ENCODE results near the gene HOXA13.
A peak's percentile ranks its signal among the peaks of the same experiment; 100 is the strongest.

Gene HOXA13

DNA sequence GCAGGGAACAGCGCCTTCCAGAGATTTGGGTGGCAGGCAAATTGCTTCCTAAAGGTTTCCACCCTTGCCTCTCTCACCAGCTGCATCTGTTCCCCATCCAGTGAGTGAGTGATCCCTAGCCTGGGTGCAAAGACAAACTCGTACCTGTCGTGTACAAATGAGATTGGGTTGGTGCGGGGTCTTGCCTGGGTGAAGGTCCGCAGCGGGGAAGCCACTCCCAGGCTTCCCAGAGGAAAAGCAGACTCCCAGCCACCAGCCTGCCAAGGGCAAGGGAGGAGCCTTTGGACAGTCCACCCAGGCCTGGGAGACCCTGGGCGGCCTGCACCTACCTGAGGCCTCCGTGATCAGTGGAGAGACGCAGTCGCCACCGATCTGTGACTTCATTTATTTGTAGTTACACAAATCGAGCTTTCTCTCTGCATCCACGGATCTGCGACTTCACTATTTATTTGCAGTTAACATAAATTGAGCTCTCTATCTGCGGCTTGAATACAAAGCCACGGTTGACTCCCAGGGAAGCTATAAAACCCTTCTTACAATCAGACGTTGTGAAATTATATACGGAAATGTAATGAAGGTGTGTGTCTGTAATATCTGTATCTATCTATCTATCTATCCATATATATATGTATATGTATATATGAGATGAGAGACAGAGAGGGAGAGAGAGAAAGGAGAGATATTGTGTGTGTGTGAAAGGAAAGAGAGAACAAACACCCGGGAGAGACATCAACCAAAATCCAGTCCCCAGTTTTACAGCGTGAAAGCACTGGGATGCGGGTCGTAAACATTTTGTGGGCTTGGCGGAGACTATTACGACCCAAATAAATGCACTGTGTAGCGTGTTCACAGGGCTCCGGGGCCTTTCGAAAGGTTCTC lies 40.4 kb downstream of the HOXA13 start:
- no peak for DNase-seq (ENCODE audit: low read depth in 2 of 2)

DNA sequence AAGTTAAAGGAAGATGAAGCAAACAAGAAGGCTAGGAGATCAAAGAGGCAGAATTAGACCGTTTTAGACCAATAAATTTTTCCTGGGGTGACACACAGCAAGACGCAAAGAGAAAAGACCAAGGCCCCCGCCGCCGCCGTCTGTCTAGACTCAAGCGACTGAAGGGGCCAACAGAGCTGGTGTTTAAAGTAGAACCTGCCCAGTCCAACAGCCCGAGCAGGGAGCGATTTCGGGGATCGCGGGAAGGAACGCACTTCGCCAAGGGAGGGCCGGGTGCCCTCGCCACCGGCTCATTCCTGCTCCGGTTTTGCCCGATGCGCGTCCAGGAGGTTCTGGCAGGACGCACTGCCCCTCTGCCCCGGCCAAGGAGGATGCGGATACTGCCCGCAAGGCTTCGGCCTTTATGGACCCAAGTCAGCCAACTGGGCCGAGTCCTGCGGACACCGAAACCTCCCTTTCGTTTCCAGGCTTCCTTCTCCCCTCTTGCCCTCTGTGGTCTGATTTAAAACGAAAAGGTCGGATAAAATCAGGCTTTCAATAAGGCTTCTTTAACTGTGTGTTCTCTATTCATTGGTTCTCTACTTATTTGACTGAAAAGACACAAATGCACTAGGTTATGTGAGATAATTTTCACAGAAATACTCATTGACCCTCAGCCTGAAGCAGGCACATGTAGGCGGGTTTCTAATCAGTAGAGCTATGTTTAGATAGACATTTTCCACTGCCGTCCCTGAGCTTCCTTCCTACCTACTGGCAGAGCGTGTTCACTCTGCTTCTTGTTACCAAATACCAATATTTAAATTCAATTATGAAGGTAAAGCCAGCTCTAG lies 41.2 kb downstream of the HOXA13 start:
- no peak for DNase-seq (ENCODE audit: low read depth in 2 of 2)

- no peak for DNase-seq (ENCODE audit: low read depth in 2 of 2)
Observed at GRCh38 chr7:27157702-27158431, 42.0 kb downstream of the HOXA13 start.

GRCh38 chr7:27156916-27157701 lies 42.8 kb downstream of the HOXA13 start:
- no peak for DNase-seq (ENCODE audit: low read depth in 2 of 2)

DNA sequence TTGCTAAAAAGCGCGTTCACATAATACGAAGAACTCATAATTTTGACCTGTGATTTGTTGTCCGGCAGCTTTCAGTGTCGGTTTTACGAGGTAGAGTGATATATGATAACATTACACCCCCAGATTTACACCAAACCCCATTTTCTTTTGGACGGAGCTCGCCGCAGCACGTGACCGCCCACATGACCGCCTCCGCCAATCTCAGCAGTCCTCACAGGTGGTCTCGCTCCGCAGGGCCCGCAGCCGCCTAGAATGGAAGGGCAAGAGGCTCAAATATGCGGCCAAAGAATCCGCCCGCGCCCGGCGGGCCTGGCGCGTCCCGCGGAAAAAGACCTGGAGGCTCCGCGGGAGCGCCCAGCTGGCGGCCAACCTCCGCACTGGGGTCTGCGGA lies 43.4 kb downstream of the HOXA13 start, which contains the start of gene HOXA7:
HOXA7 (minus strand) TSS at position 168 of the 391 bp plus-strand sequence; CDS start at position 38, 130 bp downstream.
- DNase-seq (ENCODE audit: low read depth in 2 of 2) = no peak

- DNase-seq (ENCODE audit: low read depth in 2 of 2) = no peak
Observed at GRCh38 chr7:27155816-27156507, 43.9 kb downstream of the HOXA13 start.

GRCh38 chr7:27154901-27155815 lies 44.7 kb downstream of the HOXA13 start:
- no peak for DNase-seq (ENCODE audit: low read depth in 2 of 2)

DNA sequence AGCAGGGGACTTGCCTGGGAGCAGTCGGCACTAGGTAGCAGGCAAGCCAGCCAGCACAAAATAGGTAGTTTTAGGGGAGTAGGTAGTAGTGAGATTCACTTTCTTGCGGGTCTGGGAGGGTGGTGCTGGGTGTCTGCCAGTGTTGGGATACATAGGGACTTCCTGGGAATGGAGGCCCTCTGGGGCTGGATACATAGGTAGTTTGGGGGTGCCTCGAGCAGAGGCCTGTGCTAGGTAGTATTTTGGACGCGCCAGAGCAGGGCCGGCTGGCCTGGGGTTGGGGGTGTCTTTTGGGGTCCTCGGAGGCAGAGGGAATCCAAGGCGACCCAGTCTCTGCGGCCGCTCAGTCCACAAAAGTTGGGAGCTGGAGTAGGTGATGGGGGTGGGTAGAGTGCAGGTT lies 45.5 kb downstream of the HOXA13 start:
- no peak for DNase-seq (ENCODE audit: low read depth in 2 of 2)

- DNase-seq (ENCODE audit: low read depth in 2 of 2) = no peak
Observed at GRCh38 chr7:27153526-27153925, 46.4 kb downstream of the HOXA13 start.

DNA sequence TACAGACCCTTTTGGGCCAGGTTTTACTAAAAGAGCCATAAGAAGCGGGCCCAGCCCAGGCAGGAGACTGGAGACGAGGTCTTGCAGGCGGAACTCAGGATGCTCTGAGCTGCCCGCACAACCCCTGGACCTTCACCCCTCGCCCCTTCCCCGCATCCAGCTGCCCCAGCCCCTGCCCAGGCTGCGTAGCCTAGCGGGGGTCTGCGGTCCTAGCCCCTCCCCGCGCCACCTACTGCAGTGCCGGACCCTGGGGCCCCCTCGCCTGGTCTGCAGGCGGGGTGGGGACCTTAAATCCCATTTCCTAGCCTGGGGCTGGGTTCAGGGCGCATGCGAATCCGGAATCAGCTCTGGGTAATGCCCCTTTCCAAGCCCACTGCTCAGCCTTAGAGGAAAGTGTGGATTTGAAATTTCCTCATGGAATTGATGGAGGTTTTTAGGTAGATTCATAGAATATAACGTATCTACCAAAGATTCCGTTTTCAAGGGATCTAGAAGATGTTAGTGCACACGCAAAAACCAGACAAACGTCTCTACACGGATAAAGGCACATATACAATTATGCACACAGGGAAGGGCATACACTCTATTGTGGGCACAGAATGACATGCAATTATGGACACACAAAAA lies 47.0 kb downstream of the HOXA13 start:
- DNase-seq (ENCODE audit: low read depth in 2 of 2) = no peak

GRCh38 chr7:27151931-27152815 lies 47.7 kb downstream of the HOXA13 start, which contains the start of gene HOXA3:
Gene HOXA3 (minus strand): TSS chr7:27152583. CDS start chr7:27110640, 41,943 bp downstream.
- DNase-seq (ENCODE audit: low read depth in 2 of 2) = peak; percentile 77 to 78

- DNase-seq (ENCODE audit: low read depth in 2 of 2) = no peak
Observed at GRCh38 chr7:27151341-27151930, 48.5 kb downstream of the HOXA13 start.

- no peak for DNase-seq (ENCODE audit: low read depth in 2 of 2)
Observed at GRCh38 chr7:27150568-27151340, 49.1 kb downstream of the HOXA13 start.

DNA sequence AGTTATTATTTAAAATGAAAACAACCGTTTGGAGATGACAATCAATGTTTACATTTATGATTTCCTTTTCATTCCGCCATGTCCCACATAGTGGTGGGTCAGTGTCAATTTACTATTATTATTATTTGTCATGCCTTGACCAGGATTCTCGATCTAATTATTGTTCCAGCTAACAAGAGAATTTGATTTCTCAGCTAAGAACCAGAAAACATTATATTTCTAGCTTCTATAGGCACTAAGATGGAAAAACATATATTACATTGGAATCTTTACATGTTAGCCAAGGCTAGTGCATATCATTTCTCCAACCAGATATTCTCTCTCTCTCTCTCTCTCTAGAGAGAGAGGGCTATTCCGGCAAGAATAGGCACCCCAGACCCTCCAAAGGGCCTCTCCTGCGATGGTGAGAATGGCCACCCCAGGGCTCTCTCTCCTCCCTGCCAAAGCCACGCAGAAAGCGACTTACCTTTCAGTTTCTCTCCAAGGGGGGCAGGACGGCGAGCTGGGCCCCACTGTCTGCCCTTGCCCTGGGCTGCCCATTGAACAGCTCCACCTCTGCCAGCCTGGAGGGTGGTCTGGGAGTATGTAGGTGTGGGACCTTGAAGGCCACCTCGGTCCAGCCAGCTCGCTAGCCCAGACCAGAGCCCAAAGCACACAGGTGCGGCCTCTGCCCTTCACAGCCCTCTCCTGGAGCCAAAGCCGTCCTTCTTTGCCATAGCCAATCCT lies 49.9 kb downstream of the HOXA13 start:
- no peak for DNase-seq (ENCODE audit: low read depth in 2 of 2)

DNA sequence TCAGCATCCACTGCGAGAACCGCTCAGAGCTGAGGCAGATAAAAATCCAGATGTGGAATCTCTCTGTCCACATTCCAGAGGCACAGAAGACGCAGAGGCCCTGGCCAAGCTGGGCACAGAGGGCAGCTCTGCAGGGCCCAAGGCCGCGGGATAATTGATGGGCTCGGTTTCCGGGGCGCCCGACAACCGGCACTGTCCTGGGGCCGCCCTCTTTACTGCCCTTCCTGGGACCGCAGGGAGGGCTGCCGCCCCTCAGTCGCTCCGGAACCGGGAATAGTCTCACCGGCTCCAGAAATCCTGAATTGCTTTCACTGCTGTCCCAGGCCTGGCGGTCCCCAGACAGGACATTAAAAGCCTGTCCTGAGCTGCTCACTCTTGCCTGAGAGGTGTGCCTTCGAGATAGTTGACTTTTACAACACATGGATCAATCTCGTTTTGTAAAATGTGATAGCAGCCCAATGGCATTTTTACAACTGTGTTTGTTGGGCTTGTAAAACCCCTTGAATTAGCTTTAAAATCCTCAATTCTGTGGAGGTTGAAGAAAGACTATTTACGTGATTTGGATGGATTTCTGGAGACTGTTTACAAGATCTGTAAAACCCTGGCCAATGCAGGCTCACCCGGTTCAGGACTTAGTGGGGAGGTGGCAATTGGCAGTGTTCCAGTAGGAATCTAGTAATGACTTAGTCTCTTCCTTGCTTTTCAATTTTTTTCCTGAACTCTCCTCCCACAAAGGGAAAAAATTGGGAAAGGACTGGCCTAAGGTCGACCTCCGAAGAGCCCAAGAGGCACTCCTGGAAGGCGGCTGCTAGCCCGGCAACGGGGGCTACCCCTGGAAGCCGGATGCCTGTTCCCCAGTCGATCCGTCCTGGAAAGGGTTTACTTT lies 50.9 kb downstream of the HOXA13 start:
- DNase-seq (ENCODE audit: low read depth in 2 of 2) = no peak

All from fibroblast of skin of left quadriceps (primary cell).